Neural progenitor cell (in vitro differentiated cells): ENCODE results near the gene NHSL1.

ENCODE experiments used
- EZH2 ChIP-seq: fragments of 200-600 bp; sonication (generic); IDR thresholded peaks from 2 replicates; pipeline ENCODE4 v1.6.1; 2017; ENCODE audit warnings: antibody characterized with exemption, mild to moderate bottlenecking, moderate library complexity
- TF ChIP-seq, protein P1 (sequence below): fragments of 200-600 bp; sonication (generic); IDR thresholded peaks from 2 replicates; pipeline ENCODE4 v1.5.1; 2017; ENCODE audit warnings: antibody characterized with exemption, mild to moderate bottlenecking

DNA sequence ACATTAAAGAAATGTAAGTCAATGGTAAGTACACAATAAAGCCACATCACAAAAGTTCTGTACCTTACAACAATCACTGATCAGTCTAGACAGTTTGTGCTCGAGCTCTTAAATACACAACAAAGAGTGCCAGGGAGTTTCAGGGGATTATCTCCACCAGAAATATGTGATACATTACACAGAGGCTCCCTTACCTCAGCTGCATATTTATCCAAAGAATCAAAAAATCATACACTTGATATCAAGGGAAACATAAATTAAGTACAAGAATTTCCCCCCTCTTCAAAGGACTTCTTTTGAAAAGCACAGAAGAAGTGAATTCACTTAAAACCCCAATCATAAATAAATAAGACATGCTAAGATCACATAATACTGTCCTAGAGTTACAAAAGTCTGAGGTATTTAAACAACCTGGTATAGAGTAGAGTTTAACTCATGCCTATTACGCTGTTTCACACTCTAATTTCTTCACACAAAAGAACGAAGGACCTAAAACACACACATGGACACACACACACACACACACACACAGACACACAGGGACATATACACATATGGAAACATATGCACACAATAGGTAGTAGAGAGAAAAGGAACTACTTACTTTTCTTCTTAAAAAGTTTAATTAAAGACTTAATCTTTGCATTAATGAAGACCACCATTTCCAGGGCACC is 528 bp downstream of the NHSL1 start:
- TF ChIP-seq, protein P1, sequence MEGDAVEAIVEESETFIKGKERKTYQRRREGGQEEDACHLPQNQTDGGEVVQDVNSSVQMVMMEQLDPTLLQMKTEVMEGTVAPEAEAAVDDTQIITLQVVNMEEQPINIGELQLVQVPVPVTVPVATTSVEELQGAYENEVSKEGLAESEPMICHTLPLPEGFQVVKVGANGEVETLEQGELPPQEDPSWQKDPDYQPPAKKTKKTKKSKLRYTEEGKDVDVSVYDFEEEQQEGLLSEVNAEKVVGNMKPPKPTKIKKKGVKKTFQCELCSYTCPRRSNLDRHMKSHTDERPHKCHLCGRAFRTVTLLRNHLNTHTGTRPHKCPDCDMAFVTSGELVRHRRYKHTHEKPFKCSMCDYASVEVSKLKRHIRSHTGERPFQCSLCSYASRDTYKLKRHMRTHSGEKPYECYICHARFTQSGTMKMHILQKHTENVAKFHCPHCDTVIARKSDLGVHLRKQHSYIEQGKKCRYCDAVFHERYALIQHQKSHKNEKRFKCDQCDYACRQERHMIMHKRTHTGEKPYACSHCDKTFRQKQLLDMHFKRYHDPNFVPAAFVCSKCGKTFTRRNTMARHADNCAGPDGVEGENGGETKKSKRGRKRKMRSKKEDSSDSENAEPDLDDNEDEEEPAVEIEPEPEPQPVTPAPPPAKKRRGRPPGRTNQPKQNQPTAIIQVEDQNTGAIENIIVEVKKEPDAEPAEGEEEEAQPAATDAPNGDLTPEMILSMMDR = no peak
- no peak for TF ChIP-seq EZH2
